ENCODE data around the gene TMCC1.

Gene TMCC1

GRCh38 chr3:129623447-129624118, 269.9 kb downstream of the TMCC1 start:
- no peak for TF ChIP-seq CTCF (IDR thresholded peaks at IDR 0.05; ENCODE audit: control insufficient read depth, extremely low read depth, insufficient read depth)
- H3K4me3 ChIP-seq (ENCODE audit: low read depth, low read length), result no peak overlapping the region
- no peak for DNase-seq (ENCODE audit: low read depth)

- H3K4me3 ChIP-seq (ENCODE audit: low read depth, low read length), result no peak overlapping the region
- no peak for TF ChIP-seq CTCF (IDR thresholded peaks at IDR 0.05; ENCODE audit: control insufficient read depth, extremely low read depth, insufficient read depth)
- DNase-seq (ENCODE audit: low read depth), result no peak
These were observed 270.6 kb downstream of the TMCC1 start for GRCh38 chr3:129622933-129623332.

GRCh38 chr3:129622226-129622874, 271.2 kb downstream of the TMCC1 start:
- no peak for TF ChIP-seq CTCF (IDR thresholded peaks at IDR 0.05; ENCODE audit: control insufficient read depth, extremely low read depth, insufficient read depth)
- H3K4me3 ChIP-seq (ENCODE audit: low read depth, low read length), result no peak overlapping the region

GRCh38 chr3:129621626-129622225, 271.8 kb downstream of the TMCC1 start:
- H3K4me3 ChIP-seq (ENCODE audit: low read depth, low read length), result no peak overlapping the region
- TF ChIP-seq CTCF (IDR thresholded peaks at IDR 0.05; ENCODE audit: control insufficient read depth, extremely low read depth, insufficient read depth), result no peak
- no peak for DNase-seq (ENCODE audit: low read depth)

More at GRCh38 chr3:129622226-129622874, 271.2 kb downstream of the TMCC1 start:
- DNase-seq (ENCODE audit: low read depth), result no peak

GRCh38 chr3:129620828-129621559, 272.5 kb downstream of the TMCC1 start:
- H3K4me3 ChIP-seq (ENCODE audit: low read depth, low read length), result no peak overlapping the region
- no peak for TF ChIP-seq CTCF (IDR thresholded peaks at IDR 0.05; ENCODE audit: control insufficient read depth, extremely low read depth, insufficient read depth)
- DNase-seq (ENCODE audit: low read depth), result no peak

- no peak overlapping the region for H3K4me3 ChIP-seq (ENCODE audit: low read depth, low read length)
- no peak for DNase-seq (ENCODE audit: low read depth)
- no peak for TF ChIP-seq CTCF (IDR thresholded peaks at IDR 0.05; ENCODE audit: control insufficient read depth, extremely low read depth, insufficient read depth)
These were observed 273.8 kb downstream of the TMCC1 start for GRCh38 chr3:129619726-129620162.

All from LNCaP clone FGC (cell line).